Mesenchymal stem cell (in vitro differentiated cells and primary cell): ENCODE results near the gene ESRRB.

Source experiments
- DNase-seq: peaks from one replicate; pipeline ENCODE4 v3.0.0-alpha.2; 2013
- H2AFZ ChIP-seq: one replicate; pipeline ENCODE4 v1.6.1; 2013; ENCODE audit warnings: low read depth, mild to moderate bottlenecking, control low read depth, inconsistent platforms, low read length, moderate library complexity
- H2AK5ac ChIP-seq: 2 replicates; pipeline ENCODE4 v1.6.1; 2013; ENCODE audit warnings: low read length, moderate library complexity, mild to moderate bottlenecking, inconsistent platforms; ENCODE audit not compliant: severe bottlenecking
- H2BK120ac ChIP-seq: one replicate; pipeline ENCODE4 v1.6.1; 2013; ENCODE audit warnings: low read depth, mild to moderate bottlenecking, inconsistent platforms, low read length, moderate library complexity
- H2BK12ac ChIP-seq, 2 experiments: one replicate each; pipeline ENCODE4 v1.6.1; 2013; ENCODE audit warnings: inconsistent platforms in 2 of 2, low read length in 2 of 2, mild to moderate bottlenecking in 2 of 2, moderate library complexity in 2 of 2, control low read depth in 1 of 2
- H2BK15ac ChIP-seq: one replicate; pipeline ENCODE4 v1.6.1; 2013; ENCODE audit warnings: mild to moderate bottlenecking, low read depth, inconsistent platforms; ENCODE audit not compliant: poor library complexity, severe bottlenecking
- H2BK5ac ChIP-seq: 2 replicates; pipeline ENCODE4 v1.6.1; 2013; ENCODE audit warnings: low read depth, mild to moderate bottlenecking, low read length, control low read depth, inconsistent platforms; ENCODE audit not compliant: poor library complexity, severe bottlenecking
- H3K14ac ChIP-seq, 2 experiments: one replicate each; pipeline ENCODE4 v1.6.1; 2013; ENCODE audit warnings: inconsistent platforms in 2 of 2, low read length in 2 of 2, control low read depth in 1 of 2, mild to moderate bottlenecking in 1 of 2, moderate library complexity in 1 of 2
- H3K18ac ChIP-seq, 2 experiments: one replicate each; pipeline ENCODE4 v1.6.1; 2013; ENCODE audit warnings: inconsistent platforms in 2 of 2, low read length in 2 of 2, control low read depth in 1 of 2, low read depth in 1 of 2, mild to moderate bottlenecking in 1 of 2
- H3K23ac ChIP-seq, 2 experiments: one replicate each; pipeline ENCODE4 v1.6.1; 2013; ENCODE audit warnings: inconsistent platforms in 2 of 2, low read length in 2 of 2, mild to moderate bottlenecking in 2 of 2, moderate library complexity in 2 of 2, control low read depth in 1 of 2
- H3K27ac ChIP-seq: 2 replicates; pipeline ENCODE4 v1.5.1; 2013; ENCODE audit warnings: mild to moderate bottlenecking, moderate library complexity, low read length, control low read depth, inconsistent platforms; ENCODE audit not compliant: poor library complexity, severe bottlenecking
- H3K27me3 ChIP-seq, 2 experiments: 2 replicates each; pipeline versions ENCODE4 v1.6.1 to v1.7.0; 2013; ENCODE audit warnings: low read length in 2 of 2, mild to moderate bottlenecking in 2 of 2, moderate library complexity in 2 of 2, control low read depth in 1 of 2, inconsistent platforms in 1 of 2; ENCODE audit not compliant: control insufficient read depth in 1 of 2, insufficient read depth in 1 of 2
- H3K36me3 ChIP-seq, 2 experiments: 2 replicates each; pipeline versions ENCODE4 v1.6.1 to v1.7.0; 2013; ENCODE audit warnings: low read length in 2 of 2, control low read depth in 1 of 2, inconsistent platforms in 1 of 2, low read depth in 1 of 2, mild to moderate bottlenecking in 1 of 2; ENCODE audit not compliant: insufficient read depth in 2 of 2, control insufficient read depth in 1 of 2
- H3K4ac ChIP-seq, 2 experiments: one replicate each; pipeline ENCODE4 v1.6.1; 2013; ENCODE audit warnings: inconsistent platforms in 2 of 2, low read length in 2 of 2, mild to moderate bottlenecking in 2 of 2, moderate library complexity in 2 of 2, control low read depth in 1 of 2, low read depth in 1 of 2
- H3K4me1 ChIP-seq: 2 replicates; pipeline ENCODE4 v1.6.1; 2013; ENCODE audit warnings: low read depth, low read length, control low read depth; ENCODE audit not compliant: control insufficient read depth, insufficient read depth
- H3K4me2 ChIP-seq: 2 replicates; pipeline ENCODE4 v1.6.1; 2013; ENCODE audit warnings: low read length, mild to moderate bottlenecking, inconsistent platforms; ENCODE audit not compliant: poor library complexity, severe bottlenecking
- H3K4me3 ChIP-seq, 2 experiments: 2 replicates each; pipeline versions ENCODE4 v1.5.1 to v1.7.0; 2013; ENCODE audit warnings: low read length in 2 of 2, mild to moderate bottlenecking in 2 of 2, control low read depth in 1 of 2, low read depth in 1 of 2; ENCODE audit not compliant: insufficient read depth in 1 of 2
- H3K79me1 ChIP-seq: replicated peaks from 2 replicates; pipeline ENCODE4 v1.6.1; 2013; ENCODE audit warnings: mild to moderate bottlenecking, control low read depth, low read length, inconsistent platforms; ENCODE audit not compliant: poor library complexity, severe bottlenecking
- H3K9ac ChIP-seq: 2 replicates; pipeline ENCODE4 v1.7.0; 2013; ENCODE audit warnings: mild to moderate bottlenecking, low read length, moderate library complexity
- H3K9me3 ChIP-seq: 2 replicates; pipeline ENCODE4 v1.7.0; 2013; ENCODE audit warnings: mild to moderate bottlenecking, low read length; ENCODE audit not compliant: control insufficient read depth
- H4K8ac ChIP-seq: one replicate; pipeline ENCODE4 v1.6.1; 2013; ENCODE audit warnings: inconsistent platforms, mild to moderate bottlenecking, low read length, moderate library complexity
- H4K91ac ChIP-seq: one replicate; pipeline ENCODE4 v1.6.1; 2013; ENCODE audit warnings: mild to moderate bottlenecking, low read length, inconsistent platforms
- WGBS: methylation state at CpG from one replicate; pipeline ENCODE4 v1.1.7; 2013; ENCODE audit warnings: mixed read lengths; 5-methylcytosine and 5-hydroxymethylcytosine counted together

ESRRB gene

GRCh38 chr14:76412501-76412900 lies 36.6 kb downstream of the ESRRB start:
- Histone ChIP-seq H3K18ac (no peak overlapping the region), H4K91ac (no peak overlapping the region), H2BK120ac (no peak overlapping the region), H2AFZ (no peak overlapping the region), H3K4me3 (no peak overlapping the region), H3K4ac (no peak overlapping the region), H3K27me3 (peaks cover 36 to 46% of the 10 kb centered on the region in 2 experiments), H3K4me2 (no peak overlapping the region), H3K23ac (no peak overlapping the region), H3K4me1 (no peaks in the 10 kb centered on the region), H3K9ac (no peak overlapping the region), H2BK15ac (no peak overlapping the region), H3K9me3 (no peaks in the 10 kb centered on the region), H2BK12ac (no peak overlapping the region), H2BK5ac (no peak overlapping the region), H3K27ac (no peak overlapping the region), H3K14ac (no peak overlapping the region), H3K36me3 (no peaks in the 10 kb centered on the region), H2AK5ac (no peak overlapping the region), H3K79me1 (no peaks in the 10 kb centered on the region), H4K8ac (no peak overlapping the region)
- 11% methylated on average over 4 of the region's 5 CpGs for WGBS
- no peak for DNase-seq

GRCh38 chr14:76413106-76413961 lies 37.4 kb downstream of the ESRRB start:
- Histone ChIP-seq H3K4ac (no peak overlapping the region), H2BK5ac (no peak overlapping the region), H2BK120ac (no peak overlapping the region), H2AK5ac (no peak overlapping the region), H3K9ac (no peak overlapping the region), H3K27ac (no peak overlapping the region), H3K4me1 (no peaks in the 10 kb centered on the region), H3K79me1 (no peaks in the 10 kb centered on the region), H3K4me2 (no peak overlapping the region), H4K8ac (no peak overlapping the region), H2BK15ac (no peak overlapping the region), H3K27me3 (peaks cover 30 to 40% of the 10 kb centered on the region in 2 experiments), H3K9me3 (no peaks in the 10 kb centered on the region), H3K23ac (no peak overlapping the region), H2BK12ac (no peak overlapping the region), H3K14ac (no peak overlapping the region), H4K91ac (no peak overlapping the region), H2AFZ (no peak overlapping the region), H3K36me3 (no peaks in the 10 kb centered on the region), H3K4me3 (no peak overlapping the region), H3K18ac (no peak overlapping the region)
- no peak for DNase-seq
- 63% methylated on average over 12 of the region's 23 CpGs for WGBS

GRCh38 chr14:76413962-76414600 lies 38.1 kb downstream of the ESRRB start:
- Histone ChIP-seq H4K8ac (no peak overlapping the region), H2BK120ac (no peak overlapping the region), H3K36me3 (no peaks in the 10 kb centered on the region), H3K4me2 (no peak overlapping the region), H3K23ac (no peak overlapping the region), H2AFZ (no peak overlapping the region), H2BK5ac (no peak overlapping the region), H3K4me1 (no peaks in the 10 kb centered on the region), H4K91ac (no peak overlapping the region), H3K79me1 (no peaks in the 10 kb centered on the region), H3K27ac (no peak overlapping the region), H3K14ac (no peak overlapping the region), H3K9ac (no peak overlapping the region), H2BK12ac (no peak overlapping the region), H3K18ac (no peak overlapping the region), H2BK15ac (no peak overlapping the region), H2AK5ac (no peak overlapping the region), H3K27me3 (peaks cover 30 to 40% of the 10 kb centered on the region in 2 experiments), H3K9me3 (no peaks in the 10 kb centered on the region), H3K4me3 (no peak overlapping the region), H3K4ac (no peak overlapping the region)
- WGBS, result 4% methylated on average over 6 of the region's 36 CpGs
- DNase-seq, result no peak

GRCh38 chr14:76419399-76419798 lies 43.5 kb downstream of the ESRRB start:
- Histone ChIP-seq H2BK15ac (no peak overlapping the region), H3K79me1 (no peaks in the 10 kb centered on the region), H2BK120ac (no peak overlapping the region), H3K4me1 (no peaks in the 10 kb centered on the region), H3K14ac (no peak overlapping the region), H3K4me3 (no peak overlapping the region), H3K27ac (no peak overlapping the region), H2AFZ (no peak overlapping the region), H4K91ac (no peak overlapping the region), H3K18ac (no peak overlapping the region), H3K36me3 (no peaks in the 10 kb centered on the region), H3K4me2 (no peak overlapping the region), H3K4ac (no peak overlapping the region), H3K9me3 (no peaks in the 10 kb centered on the region), H3K9ac (no peak overlapping the region), H3K23ac (no peak overlapping the region), H3K27me3 (peaks cover 8 to 13% of the 10 kb centered on the region in 2 experiments), H2BK12ac (no peak overlapping the region), H2BK5ac (no peak overlapping the region), H2AK5ac (no peak overlapping the region), H4K8ac (no peak overlapping the region)
- DNase-seq, result no peak
- 63% methylated on average over 3 of the region's 3 CpGs for WGBS
